Brain microvascular endothelial cell (primary cell): ENCODE results near the gene SLC26A3.

Experiments used
- DNase-seq: peaks from one replicate; pipeline ENCODE4 v3.0.0-alpha.2; 2020
- H3K27ac ChIP-seq: fragments of 250-450 bp; sonication (Bioruptor Pico); 2 replicates; pipeline ENCODE4 v1.5.1; 2020; ENCODE audit warnings: mild to moderate bottlenecking, moderate library complexity
- H3K27me3 ChIP-seq: fragments of 250-450 bp; sonication (Bioruptor Pico); replicated peaks from 2 replicates; pipeline ENCODE4 v1.5.1; 2020; ENCODE audit warnings: mild to moderate bottlenecking
- H3K36me3 ChIP-seq: fragments of 250-450 bp; sonication (Bioruptor Pico); replicated peaks from 2 replicates; pipeline ENCODE4 v1.5.1; 2020; ENCODE audit warnings: mild to moderate bottlenecking
- H3K4me3 ChIP-seq: 2 replicates; pipeline ENCODE4 v1.5.1; 2011; ENCODE audit warnings: low read depth, mild to moderate bottlenecking, control low read depth, low read length, moderate library complexity
- in situ Hi-C: cut with HindIII; loops from 2 replicates; pipeline ENCODE4 v1.10.0; 2017; ENCODE audit warnings: low sequenced_read_pairs, low pct_ligation_motif_present
- TF ChIP-seq, protein P1 (sequence below): IDR thresholded peaks from 2 replicates; pipeline ENCODE4 v1.5.1; 2011; ENCODE audit warnings: low read depth, mild to moderate bottlenecking, moderate library complexity, low read length, control low read depth, inconsistent platforms; ENCODE audit errors: missing control alignments

SLC26A3 gene

GRCh38 chr7:107725138-107725740 is 77.8 kb downstream of the SLC26A3 start:
- H3K27me3 ChIP-seq: peaks cover 2% of the 10 kb centered on the region
- no peak overlapping the region for H3K27ac ChIP-seq
- peak; percentile 36 for DNase-seq
- no peak overlapping the region for H3K4me3 ChIP-seq
- in situ Hi-C loops: no loop called here
- TF ChIP-seq, protein P1, sequence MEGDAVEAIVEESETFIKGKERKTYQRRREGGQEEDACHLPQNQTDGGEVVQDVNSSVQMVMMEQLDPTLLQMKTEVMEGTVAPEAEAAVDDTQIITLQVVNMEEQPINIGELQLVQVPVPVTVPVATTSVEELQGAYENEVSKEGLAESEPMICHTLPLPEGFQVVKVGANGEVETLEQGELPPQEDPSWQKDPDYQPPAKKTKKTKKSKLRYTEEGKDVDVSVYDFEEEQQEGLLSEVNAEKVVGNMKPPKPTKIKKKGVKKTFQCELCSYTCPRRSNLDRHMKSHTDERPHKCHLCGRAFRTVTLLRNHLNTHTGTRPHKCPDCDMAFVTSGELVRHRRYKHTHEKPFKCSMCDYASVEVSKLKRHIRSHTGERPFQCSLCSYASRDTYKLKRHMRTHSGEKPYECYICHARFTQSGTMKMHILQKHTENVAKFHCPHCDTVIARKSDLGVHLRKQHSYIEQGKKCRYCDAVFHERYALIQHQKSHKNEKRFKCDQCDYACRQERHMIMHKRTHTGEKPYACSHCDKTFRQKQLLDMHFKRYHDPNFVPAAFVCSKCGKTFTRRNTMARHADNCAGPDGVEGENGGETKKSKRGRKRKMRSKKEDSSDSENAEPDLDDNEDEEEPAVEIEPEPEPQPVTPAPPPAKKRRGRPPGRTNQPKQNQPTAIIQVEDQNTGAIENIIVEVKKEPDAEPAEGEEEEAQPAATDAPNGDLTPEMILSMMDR: peak; percentile 54
- H3K36me3 ChIP-seq: no peaks in the 10 kb centered on the region

DNA sequence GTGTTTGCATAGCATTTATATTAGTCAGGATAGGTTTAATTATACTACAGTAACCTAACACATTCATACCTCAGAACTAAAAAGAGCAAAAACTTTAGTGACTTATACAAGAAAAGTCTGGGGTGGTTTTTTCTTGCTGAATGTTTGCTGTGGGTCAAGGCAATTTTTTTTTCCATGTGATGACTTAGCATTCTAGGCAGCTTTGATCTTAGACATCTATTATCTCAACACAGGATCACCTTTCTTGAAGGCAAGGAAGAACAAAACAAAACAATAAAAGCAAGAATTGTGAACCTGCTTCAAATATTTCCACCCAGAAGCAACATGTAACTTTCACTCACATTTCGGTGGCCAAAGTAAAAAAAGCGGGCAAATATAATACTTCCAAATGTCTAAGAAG is 79.8 kb downstream of the SLC26A3 start:
- in situ Hi-C loops: loop anchor here (25.0 kb wide), 1 partner anchor 261 kb away; the partner anchor contains the start of gene GPR22
- Histone ChIP-seq H3K36me3 (no peaks in the 10 kb centered on the region), H3K27me3 (peaks cover 2% of the 10 kb centered on the region), H3K27ac (no peak overlapping the region), H3K4me3 (no peak overlapping the region)
- DNase-seq: no peak
- TF ChIP-seq, protein P1: no peak

DNA sequence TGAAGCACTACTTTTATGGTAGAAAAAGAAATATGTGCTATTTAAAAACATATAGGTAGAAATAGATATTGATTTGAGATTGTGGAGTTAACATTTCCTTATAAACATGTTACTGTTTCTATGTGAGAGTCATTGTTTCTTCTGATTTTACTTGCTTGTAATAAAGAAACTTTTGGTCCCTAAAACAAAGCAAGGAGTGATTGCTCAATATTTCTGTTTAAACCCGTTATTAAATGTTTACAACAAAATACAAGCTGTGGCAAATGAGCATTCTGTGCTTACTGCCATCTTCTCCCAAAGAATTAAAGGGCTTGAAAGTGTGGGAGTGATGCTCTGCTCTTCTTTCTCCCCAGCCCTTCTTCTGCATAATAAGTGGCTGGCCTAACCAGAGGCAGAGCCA is 81.7 kb downstream of the SLC26A3 start:
- no peak overlapping the region for H3K4me3 ChIP-seq
- no peak overlapping the region for H3K27ac ChIP-seq
- TF ChIP-seq, protein P1: no peak
- no peaks in the 10 kb centered on the region for H3K36me3 ChIP-seq
- no peaks in the 10 kb centered on the region for H3K27me3 ChIP-seq
- in situ Hi-C loops: loop anchor here (25.0 kb wide), 1 partner anchor 259 kb away; the partner anchor contains the start of gene GPR22
- DNase-seq: no peak

GRCh38 chr7:107718456-107719193 is 84.4 kb downstream of the SLC26A3 start:
- in situ Hi-C loops: loop anchor here (25.0 kb wide), 1 partner anchor 256 kb away; the partner anchor contains the start of gene GPR22
- DNase-seq: no peak

DNA sequence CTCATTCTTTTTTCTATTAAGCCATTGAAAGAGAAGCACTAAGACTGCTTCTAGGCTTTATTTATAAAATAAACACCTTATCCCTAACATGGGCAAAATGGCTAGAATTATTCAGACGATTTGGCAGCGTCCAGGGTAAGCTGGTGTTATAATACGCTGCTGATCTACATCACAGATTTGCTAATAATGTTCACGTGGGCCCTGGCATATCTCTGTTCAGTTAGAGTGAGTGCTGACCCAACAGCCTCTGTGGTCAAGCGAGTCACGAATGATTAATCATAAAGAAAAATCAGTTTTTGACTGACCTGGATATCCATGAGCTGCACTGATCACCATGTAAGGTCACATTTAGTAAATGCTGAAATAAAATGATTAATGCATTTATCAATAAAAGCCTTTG is 87.5 kb downstream of the SLC26A3 start:
- Histone ChIP-seq H3K27me3 (no peaks in the 10 kb centered on the region), H3K4me3 (no peak overlapping the region), H3K36me3 (no peaks in the 10 kb centered on the region), H3K27ac (no peak overlapping the region)
- in situ Hi-C loops: loop anchor here (25.0 kb wide), 1 partner anchor 253 kb away; the partner anchor contains the start of gene GPR22
- peak; percentile 69 for DNase-seq
- TF ChIP-seq, protein P1: no peak

More at GRCh38 chr7:107718456-107719193, 84.4 kb downstream of the SLC26A3 start:
- TF ChIP-seq, protein P1: no peak
- H3K27ac ChIP-seq: no peak overlapping the region
- no peaks in the 10 kb centered on the region for H3K36me3 ChIP-seq
- H3K4me3 ChIP-seq: no peak overlapping the region
- H3K27me3 ChIP-seq: no peaks in the 10 kb centered on the region
